HepG2 (cell line): ENCODE results near the gene PDLIM5. TPM values are rescaled to one million over a fixed set of nuclear protein-coding genes. Genes with fewer than 3 reads are reported as not detected.

Experiments
- ATF5 ChIP-seq: sonication (generic); formaldehyde crosslinking; IDR thresholded peaks from 2 replicates; pipeline ENCODE4 v1.4.0; 2020; ENCODE audit warnings: mild to moderate bottlenecking, low read depth, missing genetic modification reagents
- CHD2 ChIP-seq: IDR thresholded peaks from 2 replicates; pipeline ENCODE4 v1.6.1; 2011; ENCODE audit warnings: low read depth, low read length, improper control_type of control experiment
- DPF2 ChIP-seq: sonication (generic); formaldehyde crosslinking; IDR thresholded peaks from 2 replicates; pipeline ENCODE4 v1.4.0; 2020; ENCODE audit warnings: mild to moderate bottlenecking, low read depth, missing genetic modification reagents, borderline replicate concordance
- ISL2 ChIP-seq: sonication (generic); formaldehyde crosslinking; IDR thresholded peaks from 2 replicates; pipeline ENCODE4 v1.5.0; 2020; ENCODE audit warnings: missing genetic modification reagents
- KLF6 ChIP-seq: IDR thresholded peaks from 2 replicates; pipeline ENCODE4 v1.8.0; 2016; ENCODE audit warnings: missing biosample characterization, missing genetic modification reagents
- MEF2D ChIP-seq: sonication (generic); formaldehyde crosslinking; IDR thresholded peaks from 2 replicates; pipeline ENCODE4 v1.5.1; 2020; ENCODE audit warnings: mild to moderate bottlenecking, missing genetic modification reagents
- PHF5A ChIP-seq: IDR thresholded peaks from one replicate; pipeline ENCODE4 v1.6.1; 2018; ENCODE audit warnings: low read depth, missing genetic modification reagents; ENCODE audit not compliant: unreplicated experiment
- REPIN1 ChIP-seq: sonication (generic); formaldehyde crosslinking; IDR thresholded peaks from 2 replicates; pipeline ENCODE4 v1.8.0; 2022; ENCODE audit warnings: missing genetic modification reagents, low read depth, mild to moderate bottlenecking, borderline replicate concordance
- RXRB ChIP-seq: IDR thresholded peaks from 2 replicates; pipeline ENCODE4 v1.6.1; 2016; ENCODE audit warnings: borderline replicate concordance, missing genetic modification reagents, missing compliant biosample characterization
- SAFB2 ChIP-seq: sonication (generic); formaldehyde crosslinking; IDR thresholded peaks from 2 replicates; pipeline ENCODE4 v1.5.1; 2020; ENCODE audit warnings: missing genetic modification reagents, low read depth, mild to moderate bottlenecking, borderline replicate concordance
- SNAPC4 ChIP-seq: sonication (generic); formaldehyde crosslinking; IDR thresholded peaks from 2 replicates; pipeline ENCODE4 v1.4.0; 2020; ENCODE audit warnings: mild to moderate bottlenecking, missing genetic modification reagents
- YEATS4 ChIP-seq: sonication (generic); formaldehyde crosslinking; IDR thresholded peaks from 2 replicates; pipeline ENCODE4 v1.4.0; 2020; ENCODE audit warnings: missing genetic modification reagents, borderline replicate concordance
- ZNF335 ChIP-seq: sonication (generic); formaldehyde crosslinking; IDR thresholded peaks from 2 replicates; pipeline ENCODE4 v1.4.0; 2020; ENCODE audit warnings: missing genetic modification reagents
- ZNF430 ChIP-seq: sonication (generic); formaldehyde crosslinking; IDR thresholded peaks from 2 replicates; pipeline ENCODE4 v1.9.0; 2021; ENCODE audit warnings: mild to moderate bottlenecking, missing genetic modification reagents
- ZNF460 ChIP-seq: sonication (generic); formaldehyde crosslinking; IDR thresholded peaks from 2 replicates; pipeline ENCODE4 v1.5.1; 2020; ENCODE audit warnings: missing genetic modification reagents, mild to moderate bottlenecking, borderline replicate concordance
- ZNF549 ChIP-seq: sonication (generic); formaldehyde crosslinking; IDR thresholded peaks from 2 replicates; pipeline ENCODE4 v1.5.0; 2020; ENCODE audit warnings: missing genetic modification reagents
- ZNF703 ChIP-seq: sonication (generic); formaldehyde crosslinking; IDR thresholded peaks from 2 replicates; pipeline ENCODE4 v1.5.1; 2020; ENCODE audit warnings: missing genetic modification reagents, mild to moderate bottlenecking, moderate library complexity, borderline replicate concordance
- ZNF766 ChIP-seq: sonication (generic); formaldehyde crosslinking; IDR thresholded peaks from 2 replicates; pipeline ENCODE4 v1.5.0; 2020; ENCODE audit warnings: missing genetic modification reagents, borderline replicate concordance
- polyA plus RNA-seq, 8 experiments: library from polyadenylated mRNA; depleted of rRNA in 3 of 8; stranded (reverse) in 7 of 8; unstranded in 1 of 8; fragments of >200 nt; fragmentation: Illumina TruSeq in 4 of 8; extraction: Trizol in 4 of 8; gene quantifications; 2 replicates each; pipeline versions ENCODE4 v1.2.1 to v1.2.3, GENCODE V29; 2011 to 2016; ENCODE audit warnings: low read depth in 4 of 8, missing spikeins in 1 of 8, mixed read lengths in 1 of 8; ENCODE audit not compliant: insufficient read depth in 1 of 8
- total RNA-seq, 5 experiments: library from RNA; depleted of rRNA; stranded (reverse); fragments of >200 nt; fragmentation: Illumina TruSeq; extraction: Trizol; gene quantifications; 2 replicates each; pipeline ENCODE4 v1.2.3, GENCODE V29; 2016; ENCODE audit warnings: low read depth in 1 of 5
- TF ChIP-seq, protein P1 (sequence below): sonication (generic); formaldehyde crosslinking; IDR thresholded peaks from 2 replicates; pipeline ENCODE4 v1.8.1; 2023; ENCODE audit warnings: mild to moderate bottlenecking, missing genetic modification reagents
- TF ChIP-seq, protein P2 (sequence below): sonication (generic); formaldehyde crosslinking; conservative IDR thresholded peaks from 2 replicates; pipeline ENCODE4 v1.8.0; 2022; ENCODE audit warnings: missing genetic modification reagents
- TF ChIP-seq, protein P3 (sequence below): IDR thresholded peaks from 2 replicates; pipeline ENCODE4 v1.6.1; 2016

Gene PDLIM5
- total and polyA plus RNA-seq, 2 of the 13 experiments (the other 11 are each of a cell fraction or from before 2014, with no cell fraction given) = 52.8 to 119 TPM

DNA sequence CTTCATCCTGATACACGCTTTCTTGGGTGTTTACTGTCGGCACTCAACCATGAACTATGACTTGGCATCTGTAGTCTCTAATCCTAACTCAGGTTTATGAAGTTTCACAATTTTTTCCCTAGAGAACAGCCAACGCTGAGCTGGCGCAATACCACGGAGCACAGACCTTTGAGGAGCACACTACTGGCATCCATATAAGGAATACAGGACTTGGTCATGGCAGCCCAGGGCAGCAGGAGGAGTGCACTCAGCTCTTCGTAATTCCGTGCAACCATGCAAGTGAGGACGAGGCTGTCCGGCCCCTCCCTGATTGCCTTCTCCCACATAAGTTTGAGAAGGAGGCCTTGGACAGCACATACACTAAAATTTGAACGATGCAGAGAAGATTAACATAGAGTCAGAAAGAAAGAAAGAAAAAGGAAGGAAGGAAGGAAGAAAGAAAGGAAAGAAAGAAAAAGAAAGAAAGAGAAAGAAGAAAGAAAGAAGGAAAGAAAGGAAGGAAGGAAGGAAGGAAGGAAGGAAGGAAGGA, 41.0 kb upstream of the PDLIM5 start (continued):
- no peak for TF ChIP-seq SAFB2 (CRISPR knock-in tag)
- no peak for TF ChIP-seq ISL2 (CRISPR knock-in tag)
- no peak for TF ChIP-seq ZNF703 (CRISPR knock-in tag)
- no peak for TF ChIP-seq YEATS4 (CRISPR knock-in tag)
- 0 out of 2 replicates have a peak, but pooled peaks have one; percentile 42 for TF ChIP-seq REPIN1 (CRISPR knock-in tag)
- TF ChIP-seq SNAPC4 = no peak
- TF ChIP-seq KLF6 = no peak
- no peak for TF ChIP-seq ZNF460 (CRISPR knock-in tag)
- TF ChIP-seq MEF2D = no peak
- no peak for TF ChIP-seq ZNF766 (CRISPR knock-in tag)
- no peak for TF ChIP-seq ZNF430 (CRISPR knock-in tag)
- TF ChIP-seq CHD2 = no peak
- no peak for TF ChIP-seq ZNF335 (CRISPR knock-in tag)
- TF ChIP-seq DPF2 (CRISPR knock-in tag) = no peak
- no peak for TF ChIP-seq ZNF549 (CRISPR knock-in tag)
- TF ChIP-seq, protein P1, sequence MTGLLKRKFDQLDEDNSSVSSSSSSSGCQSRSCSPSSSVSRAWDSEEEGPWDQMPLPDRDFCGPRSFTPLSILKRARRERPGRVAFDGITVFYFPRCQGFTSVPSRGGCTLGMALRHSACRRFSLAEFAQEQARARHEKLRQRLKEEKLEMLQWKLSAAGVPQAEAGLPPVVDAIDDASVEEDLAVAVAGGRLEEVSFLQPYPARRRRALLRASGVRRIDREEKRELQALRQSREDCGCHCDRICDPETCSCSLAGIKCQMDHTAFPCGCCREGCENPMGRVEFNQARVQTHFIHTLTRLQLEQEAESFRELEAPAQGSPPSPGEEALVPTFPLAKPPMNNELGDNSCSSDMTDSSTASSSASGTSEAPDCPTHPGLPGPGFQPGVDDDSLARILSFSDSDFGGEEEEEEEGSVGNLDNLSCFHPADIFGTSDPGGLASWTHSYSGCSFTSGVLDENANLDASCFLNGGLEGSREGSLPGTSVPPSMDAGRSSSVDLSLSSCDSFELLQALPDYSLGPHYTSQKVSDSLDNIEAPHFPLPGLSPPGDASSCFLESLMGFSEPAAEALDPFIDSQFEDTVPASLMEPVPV = no peak
- TF ChIP-seq RXRB (CRISPR knock-in tag) = peak; percentile 45; the same call in 1 of the 2 replicates
- TF ChIP-seq, protein P2, sequence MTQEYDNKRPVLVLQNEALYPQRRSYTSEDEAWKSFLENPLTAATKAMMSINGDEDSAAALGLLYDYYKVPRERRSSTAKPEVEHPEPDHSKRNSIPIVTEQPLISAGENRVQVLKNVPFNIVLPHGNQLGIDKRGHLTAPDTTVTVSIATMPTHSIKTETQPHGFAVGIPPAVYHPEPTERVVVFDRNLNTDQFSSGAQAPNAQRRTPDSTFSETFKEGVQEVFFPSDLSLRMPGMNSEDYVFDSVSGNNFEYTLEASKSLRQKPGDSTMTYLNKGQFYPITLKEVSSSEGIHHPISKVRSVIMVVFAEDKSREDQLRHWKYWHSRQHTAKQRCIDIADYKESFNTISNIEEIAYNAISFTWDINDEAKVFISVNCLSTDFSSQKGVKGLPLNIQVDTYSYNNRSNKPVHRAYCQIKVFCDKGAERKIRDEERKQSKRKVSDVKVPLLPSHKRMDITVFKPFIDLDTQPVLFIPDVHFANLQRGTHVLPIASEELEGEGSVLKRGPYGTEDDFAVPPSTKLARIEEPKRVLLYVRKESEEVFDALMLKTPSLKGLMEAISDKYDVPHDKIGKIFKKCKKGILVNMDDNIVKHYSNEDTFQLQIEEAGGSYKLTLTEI (CRISPR knock-in tag) = no peak
- TF ChIP-seq, protein P3, sequence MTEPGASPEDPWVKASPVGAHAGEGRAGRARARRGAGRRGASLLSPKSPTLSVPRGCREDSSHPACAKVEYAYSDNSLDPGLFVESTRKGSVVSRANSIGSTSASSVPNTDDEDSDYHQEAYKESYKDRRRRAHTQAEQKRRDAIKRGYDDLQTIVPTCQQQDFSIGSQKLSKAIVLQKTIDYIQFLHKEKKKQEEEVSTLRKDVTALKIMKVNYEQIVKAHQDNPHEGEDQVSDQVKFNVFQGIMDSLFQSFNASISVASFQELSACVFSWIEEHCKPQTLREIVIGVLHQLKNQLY (CRISPR knock-in tag) = no peak
- TF ChIP-seq ATF5 (CRISPR knock-in tag) = no peak
- TF ChIP-seq PHF5A = no peak
